BE2C (cell line): ENCODE results near the gene DDX50.

Experiments
- DNase-seq: peaks from one replicate; pipeline ENCODE4 v3.0.0-alpha.2; 2020
- H3K27me3 ChIP-seq: fragments of 250-450 bp; sonication (Bioruptor Pico); 2 replicates; pipeline ENCODE4 v1.5.1; 2020; ENCODE audit warnings: mild to moderate bottlenecking
- H3K36me3 ChIP-seq: fragments of 250-450 bp; sonication (Bioruptor Pico); 2 replicates; pipeline ENCODE4 v1.5.1; 2020; ENCODE audit warnings: mild to moderate bottlenecking
- H3K4me1 ChIP-seq: fragments of 250-450 bp; sonication (Bioruptor Pico); 2 replicates; pipeline ENCODE4 v1.5.1; 2020
- H3K4me3 ChIP-seq: 2 replicates; pipeline ENCODE4 v1.5.1; 2011; ENCODE audit warnings: low read depth, low read length
- H3K9me3 ChIP-seq: fragments of 250-450 bp; sonication (Bioruptor Pico); 2 replicates; pipeline ENCODE4 v1.5.1; 2020
- CTCF ChIP-seq: IDR thresholded peaks from 2 replicates; pipeline ENCODE4 v1.5.1; 2012; ENCODE audit warnings: mild to moderate bottlenecking, low read depth, low read length

The DDX50 gene

DNA sequence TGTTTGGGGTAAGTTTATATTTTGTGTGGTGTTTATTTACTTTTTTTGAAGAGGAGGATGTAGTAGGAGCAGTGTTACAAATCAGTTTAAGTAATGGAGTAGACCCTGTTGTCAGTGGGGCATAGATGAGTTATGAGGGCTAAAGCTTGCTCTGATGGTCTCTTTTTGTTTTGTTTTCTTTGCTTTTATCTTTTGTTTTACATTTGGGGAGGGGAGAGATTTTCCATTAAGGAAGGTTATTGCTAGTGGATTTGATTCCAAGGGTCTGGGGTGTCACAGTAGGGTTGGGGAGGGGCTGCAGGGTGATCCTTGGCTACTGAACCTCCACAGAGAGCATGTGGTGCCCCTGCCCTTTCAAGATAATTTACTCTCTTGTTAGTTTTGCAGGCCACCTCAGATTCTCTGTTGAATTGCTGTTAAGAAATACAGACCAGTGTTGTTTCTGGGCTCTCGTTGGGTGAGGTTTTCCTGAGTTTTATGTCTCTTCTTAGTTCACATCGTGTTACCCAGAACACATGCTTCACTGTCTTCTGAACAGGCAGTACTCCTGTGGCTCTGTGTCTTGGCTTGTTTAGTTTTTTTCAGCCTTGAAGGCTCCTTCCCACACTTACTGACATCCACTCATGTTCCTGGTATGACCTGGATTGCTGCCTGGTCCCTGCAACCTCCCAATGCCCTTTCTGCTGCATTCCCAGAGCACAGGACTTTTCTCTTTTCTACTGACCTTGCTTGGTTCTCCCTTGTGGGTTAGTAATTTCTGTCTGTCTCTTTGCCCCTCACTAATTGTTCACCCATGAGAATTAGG lies 91.7 kb downstream of the DDX50 start:
- no peaks in the 10 kb centered on the region for H3K36me3 ChIP-seq
- no peaks in the 10 kb centered on the region for H3K27me3 ChIP-seq
- no peaks in the 10 kb centered on the region for H3K4me1 ChIP-seq
- TF ChIP-seq CTCF, result no peak
- no peak for DNase-seq
- no peaks in the 10 kb centered on the region for H3K9me3 ChIP-seq
- H3K4me3 ChIP-seq, result no peak overlapping the region
